Inflammatory macrophage (primary cell): ENCODE measurements around the gene TNFRSF13B.
"Not testable (repeated sequence)": the region's sequence is repeated elsewhere in the genome, so short reads cannot be mapped to it uniquely, and the experiment has no call there.

Experiments used
- DNase-seq, 2 donors: peaks; one replicate each; pipeline ENCODE4 v3.0.0-alpha.2; 2020 to 2022
- total RNA-seq, 18 experiments: gene quantifications; one replicate each; lab custom pipeline; 2026; ENCODE audit warnings: mixed read lengths in 6 of 18, inconsistent platforms in 2 of 18; lab: John Stamatoyannopoulos, UW

Gene TNFRSF13B
- 0 to 0.22 (median 0) reads per million in 18 experiments for total RNA-seq

DNA sequence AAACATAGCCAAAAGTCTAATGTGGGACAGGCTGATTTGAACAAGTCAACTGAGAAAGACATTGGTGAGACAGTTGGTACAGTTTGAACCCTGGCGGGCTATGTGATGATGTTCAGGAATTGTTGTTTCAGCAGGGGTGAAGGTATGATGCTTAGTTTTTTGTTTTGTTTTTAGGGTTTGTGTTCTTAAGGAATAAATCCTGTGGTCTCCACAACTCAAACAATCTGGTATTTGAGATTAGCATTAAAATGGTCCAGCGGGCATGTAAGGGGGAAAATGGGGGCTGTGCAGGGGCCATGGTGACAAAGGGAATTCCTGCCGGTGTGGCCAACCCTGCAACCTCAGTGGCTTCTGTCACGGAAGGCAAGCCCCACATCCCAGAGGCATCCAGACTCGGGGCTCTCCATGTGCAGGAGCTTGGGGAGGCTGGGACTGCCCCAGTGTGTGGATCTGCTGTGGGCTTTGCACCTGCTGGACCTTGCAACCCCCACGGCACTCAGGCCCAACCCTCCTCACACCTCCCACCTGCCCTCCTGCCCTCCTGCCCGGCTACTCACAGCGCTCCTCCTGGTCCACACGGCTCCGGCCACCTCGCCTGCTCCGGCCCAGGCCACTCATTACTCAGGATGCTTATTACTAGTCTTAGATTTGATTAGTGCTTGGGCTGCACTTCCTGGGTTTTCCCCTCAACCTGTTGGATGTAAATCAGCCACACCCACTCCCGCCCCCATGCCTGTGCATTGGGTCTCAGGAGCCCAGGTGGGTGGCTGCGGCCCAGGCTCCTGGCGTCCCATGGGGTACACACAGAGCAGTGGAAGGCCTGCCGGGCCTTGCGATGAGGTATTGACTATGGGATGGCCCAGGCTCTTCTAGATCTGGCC, at the start of gene TNFRSF13B:
TNFRSF13B (minus strand) TSS at position 661 of the 881 bp plus-strand sequence; CDS start at position 618, 43 bp downstream.
- DNase-seq = no peak

DNA sequence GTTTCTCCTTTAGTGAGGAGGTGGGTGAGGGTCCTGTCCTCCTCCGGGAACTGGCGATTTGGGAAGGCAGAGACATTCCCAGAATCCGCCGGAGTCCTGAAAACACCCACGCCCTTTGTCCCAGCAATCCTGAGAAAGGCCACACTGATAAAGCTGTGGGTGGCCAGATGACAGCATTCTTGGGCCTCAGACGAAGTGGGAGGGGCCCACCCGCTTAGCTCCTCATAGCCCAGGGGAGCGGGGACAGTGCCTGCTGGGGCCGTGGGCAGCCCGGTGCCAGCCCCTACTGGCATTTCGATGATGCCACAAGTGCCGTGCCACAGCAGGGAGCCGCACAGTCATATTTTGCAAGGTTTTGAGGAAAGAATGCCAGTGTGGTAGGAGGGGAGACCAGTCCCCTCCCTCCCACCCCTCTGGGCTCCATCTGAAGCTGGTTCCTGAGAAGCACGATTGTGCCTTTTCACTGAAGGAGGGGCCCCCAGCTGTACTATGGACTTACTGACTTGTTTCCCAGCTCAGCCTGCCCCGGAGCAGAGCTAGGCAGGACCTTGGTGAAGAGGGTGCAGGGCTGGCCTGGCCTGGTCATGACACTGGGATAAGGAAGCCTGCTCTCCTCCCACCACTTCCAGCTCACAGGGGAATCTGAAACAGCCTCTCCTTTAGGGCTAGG, 49.4 kb upstream of the TNFRSF13B start:
- DNase-seq = peak in 1 of 2 donors; percentile 49

DNA sequence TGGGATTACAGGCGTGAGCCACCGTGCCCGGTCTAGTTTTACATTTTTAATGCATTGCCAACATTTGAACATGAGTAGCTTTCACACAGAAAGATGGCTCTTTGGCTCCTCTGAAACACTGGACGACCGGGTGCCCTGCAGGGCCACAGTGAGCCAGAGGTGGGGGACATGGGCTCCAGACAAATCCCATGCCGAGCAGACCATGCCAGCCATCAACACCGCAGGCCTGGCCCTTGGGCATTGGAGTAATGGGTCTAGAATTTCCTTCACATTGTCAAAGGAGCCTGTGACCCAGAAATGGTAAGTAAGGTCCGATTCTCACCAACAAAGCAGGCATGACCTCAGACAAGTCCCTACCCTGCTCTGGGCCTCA, 48.9 kb upstream of the TNFRSF13B start:
- no peak for DNase-seq

DNA sequence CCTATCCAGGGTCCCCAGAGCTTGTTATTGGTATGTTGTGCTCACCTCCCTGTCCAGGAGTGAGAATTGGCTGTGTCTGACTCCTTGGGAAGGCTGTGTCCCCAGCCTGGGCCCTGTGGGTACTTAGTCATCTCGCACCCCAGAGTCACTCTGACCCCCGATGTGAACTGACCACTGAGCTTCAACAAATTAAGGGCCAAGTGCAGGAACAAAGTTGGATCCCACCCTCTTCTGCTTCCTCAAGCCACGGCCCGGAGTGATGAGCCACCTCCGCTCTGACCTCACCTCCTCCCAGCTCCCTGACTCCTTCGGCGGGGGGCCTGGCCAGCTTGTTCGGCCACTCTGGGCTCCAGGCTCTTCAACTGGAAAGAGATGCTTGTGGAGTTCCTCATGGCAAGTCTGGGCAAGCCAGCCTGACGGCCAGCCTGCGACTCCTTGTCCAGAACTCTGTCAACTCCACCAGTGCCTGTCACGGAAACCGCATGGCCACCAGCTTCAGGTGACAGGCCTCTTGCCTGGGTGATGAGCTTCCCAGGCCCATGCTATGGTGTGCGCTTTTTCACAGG, 48.1 kb upstream of the TNFRSF13B start:
- no peak for DNase-seq

DNA sequence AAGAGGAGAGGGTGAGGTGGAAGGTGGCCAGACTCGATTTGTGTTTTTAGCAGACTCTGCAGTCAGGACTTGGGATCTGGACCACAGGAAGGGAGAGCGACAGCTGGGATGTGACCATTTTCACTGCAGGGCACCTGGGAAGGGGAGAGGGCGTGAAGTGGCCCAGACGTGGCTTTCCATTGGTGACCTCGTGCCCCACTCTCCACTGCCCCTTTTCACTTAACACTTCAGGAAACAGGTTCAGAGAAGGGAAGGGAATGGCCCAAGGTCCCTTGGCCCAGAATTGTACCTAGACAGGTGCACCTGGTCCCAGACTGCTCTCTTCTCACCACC, 47.5 kb upstream of the TNFRSF13B start:
- no peak for DNase-seq

DNA sequence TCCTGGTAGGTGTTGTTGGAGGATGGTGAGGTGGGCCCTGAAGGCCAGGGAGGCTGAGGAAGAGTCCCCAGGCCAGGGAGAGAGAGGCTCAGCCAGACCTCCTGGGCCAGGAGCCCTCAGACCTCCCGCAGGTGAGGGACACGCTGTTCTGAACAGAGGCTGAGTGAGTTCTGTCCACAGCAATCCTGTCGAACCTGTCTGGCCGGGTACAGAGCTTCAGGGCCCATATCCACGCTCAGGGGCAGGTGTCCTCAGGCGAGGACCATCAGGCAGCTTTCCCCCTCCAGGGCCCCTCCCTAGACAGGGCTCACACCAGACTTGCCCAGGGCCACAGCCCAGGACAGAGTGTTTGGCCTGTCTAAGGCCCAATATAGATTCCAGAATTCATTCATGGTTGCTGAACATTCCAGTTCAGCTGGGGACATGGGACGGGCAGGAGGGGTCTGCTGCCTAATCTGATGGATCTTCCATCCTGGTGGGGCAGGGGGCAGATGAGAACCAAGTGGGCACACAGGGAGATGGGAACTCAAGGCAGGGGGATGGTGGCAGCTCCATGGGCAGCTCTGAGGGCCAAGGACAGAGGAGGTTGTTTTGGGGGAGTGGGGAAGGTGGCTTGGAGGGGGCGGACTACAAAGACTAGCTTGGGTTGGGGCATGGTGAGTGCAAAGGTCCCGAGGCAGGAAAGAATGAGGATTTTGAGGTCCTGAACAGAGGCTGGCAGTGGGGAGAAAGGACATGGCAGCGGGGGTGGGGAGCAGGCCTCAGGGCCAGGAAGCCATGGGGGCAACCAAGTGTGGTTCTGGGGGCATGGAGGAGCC, 46.9 kb upstream of the TNFRSF13B start:
- DNase-seq = no peak

DNA sequence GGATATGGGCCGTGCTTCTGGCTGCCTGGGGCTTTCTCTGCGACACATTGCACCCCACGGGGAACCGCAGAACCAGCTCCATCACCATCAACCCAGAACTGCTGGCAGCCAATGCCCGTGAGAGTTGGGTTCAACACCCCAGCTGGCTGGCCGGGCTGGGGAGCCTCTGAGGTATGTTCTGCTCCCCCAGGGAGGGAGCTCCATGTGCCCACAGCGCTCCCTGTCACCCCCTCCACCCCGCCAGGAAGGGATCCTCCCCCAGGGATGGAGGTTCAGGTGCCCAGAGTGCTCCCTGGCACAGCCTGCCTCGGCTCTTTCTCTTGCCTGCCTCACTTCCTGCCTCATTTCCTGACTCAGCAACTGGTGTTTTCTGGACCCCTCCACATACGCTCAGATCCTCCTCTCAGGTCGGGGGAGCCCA, 46.1 kb upstream of the TNFRSF13B start:
- DNase-seq = no peak

DNA sequence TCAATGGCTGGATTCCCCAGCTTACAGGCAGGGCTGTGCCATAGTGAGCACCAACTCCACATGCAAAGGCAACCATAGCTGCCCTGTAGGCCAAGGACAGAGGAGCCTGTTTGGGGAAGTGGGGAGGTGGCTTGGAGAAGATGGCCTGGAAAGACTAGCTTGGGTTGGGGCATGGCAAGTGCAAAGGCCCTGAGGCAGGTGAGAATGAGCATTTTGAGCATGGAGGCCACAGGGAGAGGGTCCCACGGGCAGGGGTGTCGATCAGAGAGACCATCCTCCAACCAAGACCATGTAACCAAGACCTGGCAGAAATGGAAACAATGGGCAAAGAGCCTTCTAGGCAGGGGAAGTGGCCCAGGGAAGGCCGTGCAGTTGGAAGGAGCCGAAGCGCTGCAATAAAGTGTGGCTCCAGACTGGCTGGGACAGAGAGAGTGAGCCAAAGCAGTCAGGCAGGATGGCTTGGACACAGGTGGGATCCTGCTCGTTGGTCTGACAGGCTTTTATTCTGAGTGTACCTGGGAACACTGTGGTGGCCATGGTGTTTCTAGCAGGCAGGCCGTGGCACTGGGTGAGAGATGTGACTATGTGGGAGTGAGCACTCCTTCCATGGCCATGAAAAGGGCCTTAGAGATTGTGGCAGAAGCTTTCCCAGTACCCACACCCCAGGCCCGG, 45.6 kb upstream of the TNFRSF13B start:
- DNase-seq = no peak

DNA sequence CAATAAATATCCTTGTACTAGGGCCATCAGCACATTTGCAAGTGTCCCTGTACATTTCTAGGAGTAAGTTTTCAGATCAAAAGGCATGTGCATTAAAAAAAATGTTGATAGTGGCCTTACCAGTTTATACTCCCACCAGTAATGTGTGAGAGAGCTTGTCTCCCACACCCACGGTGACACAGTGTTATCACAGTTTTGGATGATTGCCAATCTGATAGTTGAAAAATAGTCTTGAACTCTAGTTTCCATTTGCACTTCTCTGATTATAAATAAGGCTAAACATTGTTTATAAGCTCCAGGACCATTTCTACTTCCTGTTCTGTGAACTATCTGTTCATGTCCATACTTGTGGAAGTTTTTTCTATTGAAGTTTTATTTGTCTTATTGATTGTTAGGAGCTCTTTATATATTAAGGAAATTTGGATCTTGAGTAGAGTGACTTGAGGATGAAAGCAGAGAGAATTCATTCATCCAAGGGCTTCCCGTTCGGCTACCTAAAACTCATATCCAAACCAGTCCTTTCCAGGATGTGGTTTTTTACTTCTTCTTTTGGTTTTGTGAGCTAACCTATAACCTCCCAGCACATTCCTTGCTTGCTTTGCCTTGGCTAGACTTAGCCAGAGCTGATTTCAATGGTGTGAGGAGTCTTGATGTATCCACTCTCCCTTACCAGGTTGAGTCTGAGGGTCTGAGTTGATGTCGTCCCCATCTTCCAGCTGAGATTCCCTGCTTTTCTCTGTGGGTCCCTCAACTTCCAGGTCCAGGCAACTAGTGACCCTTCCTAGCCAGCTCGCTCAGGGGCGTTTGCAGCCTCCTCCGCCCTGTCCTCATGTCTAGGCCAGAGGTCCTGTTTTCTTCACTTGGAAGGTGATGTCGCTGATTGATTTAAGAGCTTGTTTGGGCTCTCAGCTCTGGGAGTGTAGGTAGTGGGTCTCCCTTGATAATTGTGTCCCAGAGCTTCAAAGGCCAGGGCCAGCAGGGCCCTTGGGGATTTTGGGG, 44.6 kb upstream of the TNFRSF13B start:
- DNase-seq = peak; percentile 38 to 63

DNA sequence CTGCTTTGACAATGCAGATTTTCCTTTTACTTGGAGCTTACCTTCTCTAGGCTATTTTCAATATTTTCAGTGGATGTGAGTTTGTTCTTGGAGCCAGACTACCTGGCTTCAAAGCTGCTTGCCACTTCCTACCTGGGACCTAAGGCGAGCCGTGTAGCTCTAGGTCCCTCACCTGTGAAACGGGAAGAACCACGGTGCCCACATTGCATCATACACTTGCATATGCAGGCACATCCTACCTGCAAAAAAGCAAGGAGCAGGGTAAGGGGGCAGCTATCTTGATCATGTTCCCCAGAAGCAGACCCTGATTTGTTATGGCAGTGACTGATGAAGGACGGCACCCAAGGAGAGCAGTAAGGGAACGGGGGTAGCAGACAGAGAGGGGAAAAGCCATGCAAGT, 43.3 kb upstream of the TNFRSF13B start:
- DNase-seq = no peak

DNA sequence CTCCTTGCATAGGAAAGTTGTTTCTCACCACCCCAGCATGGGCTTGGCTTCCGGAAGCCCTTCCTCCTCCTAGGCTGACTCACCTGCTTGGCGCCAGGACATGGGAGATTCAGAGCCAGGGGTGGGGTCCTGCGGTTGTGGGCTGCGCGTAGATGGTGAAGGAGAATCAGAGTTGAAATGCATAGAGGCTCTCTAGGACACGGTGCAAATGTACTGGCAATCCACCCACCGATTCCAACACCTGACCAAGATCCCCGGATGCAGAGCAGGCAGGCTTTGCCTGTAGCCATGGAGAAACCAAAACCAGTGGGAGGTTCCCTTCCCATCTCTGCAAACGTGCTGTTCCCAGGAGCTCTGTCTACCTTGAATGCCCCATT, 42.8 kb upstream of the TNFRSF13B start:
- not testable (repeated sequence) for DNase-seq

DNA sequence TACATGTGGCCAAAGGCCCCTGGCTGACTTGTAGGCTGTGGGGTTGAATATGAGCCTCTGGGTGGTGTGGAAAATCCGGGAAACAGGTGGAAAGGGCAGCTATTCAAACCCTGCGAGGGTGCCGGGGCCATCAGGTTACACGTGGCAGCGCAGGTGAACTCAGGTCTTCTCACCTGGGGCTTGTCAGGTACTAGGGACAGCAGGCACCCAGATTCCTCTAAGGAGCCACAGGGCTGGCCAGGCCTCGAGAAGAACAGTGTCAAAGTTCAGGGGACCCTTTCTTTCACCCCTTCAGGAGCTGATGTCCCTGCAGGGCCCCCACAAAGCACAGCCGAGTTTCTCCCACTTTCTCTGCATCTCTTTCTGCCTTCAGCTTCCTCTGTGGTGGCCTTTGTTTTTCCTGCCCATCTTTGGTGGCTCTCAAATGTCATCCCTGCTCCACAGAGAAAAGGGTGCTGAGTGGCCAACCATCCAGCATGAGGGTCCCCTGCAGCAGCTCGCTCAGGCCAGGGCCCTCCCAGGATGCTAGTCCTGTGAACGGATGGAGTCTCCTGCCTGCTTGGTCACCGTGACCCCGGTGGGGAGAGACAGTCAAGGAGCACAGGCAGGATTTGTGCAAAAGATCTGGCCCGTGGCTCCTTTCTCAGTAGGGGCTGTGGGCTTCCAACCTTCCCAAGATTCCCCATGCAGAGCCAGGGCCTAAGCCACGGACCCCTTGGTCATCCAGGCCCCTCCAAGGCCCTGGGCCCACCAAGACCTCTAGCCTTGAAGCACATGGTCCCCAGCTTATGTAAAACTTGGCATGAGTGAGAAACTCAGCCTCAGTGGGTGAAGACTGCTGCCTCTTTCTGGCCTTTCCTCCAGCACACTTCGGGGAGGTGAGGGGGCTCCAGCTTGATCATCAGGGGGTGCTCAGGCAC, 42.2 kb upstream of the TNFRSF13B start:
- DNase-seq = not testable (repeated sequence)

DNA sequence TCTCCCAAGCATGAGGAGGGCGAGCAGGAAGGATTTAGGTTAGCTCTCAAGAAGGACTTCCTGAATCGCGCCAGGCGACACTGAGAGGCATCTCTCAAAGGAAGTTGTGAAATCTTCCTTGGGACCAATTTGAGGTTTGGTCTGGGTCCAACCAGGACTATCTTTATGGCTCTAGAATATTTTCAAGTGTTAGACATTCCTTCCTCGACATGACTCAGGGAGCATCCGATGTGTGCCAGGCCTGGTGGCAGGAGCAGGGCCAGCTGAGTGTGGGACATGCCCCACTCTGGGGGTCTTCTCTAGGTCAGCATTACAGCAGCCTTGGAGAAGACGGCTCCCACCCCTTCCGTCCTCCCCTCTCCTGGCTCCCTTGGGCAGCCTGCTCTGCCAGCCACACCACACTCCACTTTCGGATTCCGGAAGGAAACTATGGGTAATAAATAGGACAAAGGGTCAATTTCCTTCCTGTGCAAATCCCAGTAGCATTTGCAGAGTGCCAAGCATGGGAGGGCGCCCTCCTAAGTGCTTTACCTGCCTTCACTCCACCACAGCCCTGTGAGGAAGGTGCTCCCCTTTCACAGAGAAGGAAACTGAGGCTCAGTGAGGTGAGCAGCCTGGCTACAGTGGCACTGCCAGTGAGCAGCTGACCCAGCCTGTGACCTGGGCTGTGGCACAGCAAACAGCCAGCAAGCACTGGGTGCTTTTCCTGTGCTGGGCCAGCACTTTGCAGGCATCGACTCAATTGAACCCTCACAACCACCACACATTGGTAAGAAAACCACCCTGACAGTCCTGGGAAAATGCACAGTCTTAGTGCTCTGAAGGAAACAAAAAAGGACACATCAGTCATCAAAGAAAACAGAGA, 39.4 kb upstream of the TNFRSF13B start:
- peak; percentile 35 to 62 for DNase-seq

DNA sequence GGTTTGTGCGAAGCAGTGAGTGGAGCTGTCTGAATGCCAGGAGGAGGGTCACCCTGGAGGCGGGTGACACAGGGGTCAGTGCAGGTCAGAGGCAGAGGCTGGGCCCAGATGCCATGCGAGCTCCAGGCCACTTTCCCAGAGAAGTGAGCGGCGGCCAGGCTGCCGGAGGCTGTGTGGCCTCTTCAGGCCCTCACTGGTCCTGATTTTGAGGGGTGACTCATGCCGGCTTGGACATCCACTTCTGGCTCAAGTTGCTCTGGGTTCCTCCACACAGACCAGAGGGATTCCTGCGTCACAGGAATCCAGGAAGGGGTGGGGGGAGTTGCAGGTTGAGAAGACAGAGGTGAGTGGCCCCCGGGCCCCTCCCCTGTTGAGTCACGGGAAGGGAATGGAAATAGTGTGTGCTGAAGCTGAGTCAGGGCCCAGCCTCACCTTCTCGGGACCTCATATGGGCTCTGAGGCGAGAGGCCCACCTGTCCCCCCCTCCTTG, 38.7 kb upstream of the TNFRSF13B start:
- not testable (repeated sequence) for DNase-seq

DNA sequence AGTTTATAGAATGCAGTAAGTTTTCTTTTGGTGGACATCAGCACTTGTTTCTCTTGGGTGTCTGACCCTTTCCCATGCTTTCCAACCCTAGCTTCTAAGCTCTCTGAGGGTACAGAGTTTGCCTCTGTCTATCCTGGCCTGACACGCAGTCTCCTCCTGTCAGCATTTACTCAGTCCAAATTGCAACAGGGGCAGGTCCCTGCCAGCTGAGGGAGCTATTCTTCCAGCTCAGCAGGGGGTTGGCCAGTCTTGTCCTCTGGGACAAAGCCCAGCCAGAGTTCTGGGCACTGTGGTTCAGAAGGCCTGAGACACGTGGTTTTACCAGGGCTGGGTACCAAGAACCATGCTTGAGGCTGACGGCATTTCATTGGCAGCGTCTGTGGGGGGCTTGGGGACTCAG, 38.1 kb upstream of the TNFRSF13B start:
- not testable (repeated sequence) for DNase-seq

DNA sequence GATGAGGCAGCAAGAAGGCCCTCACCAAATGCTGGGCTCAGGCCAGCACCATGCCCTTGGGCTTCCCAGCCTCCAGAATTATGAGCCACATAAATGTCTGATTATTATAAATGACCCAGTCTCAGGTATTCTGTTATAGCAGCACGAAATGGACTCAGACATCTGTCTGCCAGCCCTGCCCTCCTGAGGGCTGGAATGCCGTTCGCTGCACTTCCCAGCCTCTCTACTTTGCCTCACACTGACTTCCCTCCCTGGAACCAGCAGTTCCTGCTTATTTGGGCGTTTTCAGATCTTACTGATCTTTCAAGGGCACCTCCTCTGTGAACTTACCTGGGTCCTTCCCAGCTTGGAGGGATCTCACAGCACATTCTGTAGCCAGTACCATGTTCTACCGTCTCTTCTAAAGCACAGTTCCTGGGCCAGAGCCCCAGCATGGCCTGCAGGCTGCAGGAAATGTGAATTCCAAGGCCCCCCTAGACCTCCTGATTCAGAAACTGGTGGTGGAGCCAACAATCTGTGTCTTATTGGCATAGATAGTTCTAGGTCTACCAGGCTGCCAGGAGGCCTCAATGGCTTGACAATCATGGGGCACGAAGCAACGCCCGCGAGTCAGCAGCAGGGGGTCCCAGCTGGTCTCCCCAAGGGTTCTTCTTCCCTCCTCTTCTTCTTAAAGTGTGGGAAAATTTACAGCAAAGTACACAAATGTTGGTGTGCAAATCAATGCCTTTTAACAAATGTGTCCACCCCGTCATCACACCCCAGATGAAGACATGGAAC, 36.9 kb upstream of the TNFRSF13B start:
- DNase-seq = not testable (repeated sequence)

DNA sequence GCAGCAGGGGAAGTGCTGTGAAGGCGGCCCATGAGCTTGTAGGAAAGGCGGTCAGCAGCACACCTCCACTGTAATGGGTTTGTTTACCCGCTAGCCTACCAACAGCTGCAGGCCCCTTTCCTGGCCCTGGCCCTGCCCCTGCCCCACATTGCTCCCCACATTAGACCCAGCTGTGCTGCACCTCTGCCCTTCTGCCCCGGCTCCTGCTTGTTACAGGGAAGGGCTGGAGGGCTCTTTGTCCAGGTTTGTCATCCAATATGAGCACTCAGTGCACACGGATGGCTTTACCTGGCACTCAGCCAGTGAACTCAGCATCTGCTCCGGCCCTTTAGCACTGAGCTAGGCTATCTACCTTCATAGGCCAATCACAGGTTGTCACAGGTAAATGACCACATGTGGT, 36.0 kb upstream of the TNFRSF13B start:
- DNase-seq = not testable (repeated sequence)
